ENCODE results near the gene NUP188.

The NUP188 gene

DNA sequence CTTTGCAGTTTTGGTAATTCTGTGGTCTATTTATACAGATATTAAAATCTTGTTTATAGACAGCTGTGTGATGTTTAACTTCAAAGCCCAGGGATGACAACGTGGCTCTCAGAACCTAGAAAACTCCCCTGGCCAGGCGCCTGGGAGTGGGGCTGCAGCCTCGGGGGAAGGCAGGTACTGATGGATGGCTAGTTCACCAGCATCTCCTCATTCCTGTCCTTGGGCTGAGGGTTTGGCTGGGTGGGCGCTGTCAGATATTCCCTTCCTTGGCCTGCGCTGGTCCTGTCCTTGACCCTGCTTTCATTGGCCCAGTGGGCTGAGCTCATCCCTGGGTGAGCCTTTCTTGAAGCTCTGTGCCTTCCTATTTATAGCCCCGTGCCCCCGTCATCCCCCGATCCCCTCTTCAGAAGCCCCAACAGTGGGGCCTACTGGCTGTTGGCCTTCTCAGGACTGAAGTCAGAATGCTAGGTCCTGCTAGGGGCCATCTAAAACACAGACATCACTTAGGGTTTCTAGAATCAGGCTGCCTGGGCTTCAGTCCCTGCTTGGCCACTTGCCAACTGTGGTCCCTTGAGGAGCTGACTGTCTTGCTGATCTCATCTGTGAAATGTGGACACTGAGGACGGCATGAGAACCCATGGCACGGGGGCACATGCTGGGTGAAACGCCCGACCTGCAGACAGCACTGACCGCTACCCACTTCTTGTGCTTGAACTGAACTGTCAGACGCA lies 59.7 kb downstream of the NUP188 start:
- DNase-seq (ENCODE audit: low read depth in 3 of 3) = no peak

DNA sequence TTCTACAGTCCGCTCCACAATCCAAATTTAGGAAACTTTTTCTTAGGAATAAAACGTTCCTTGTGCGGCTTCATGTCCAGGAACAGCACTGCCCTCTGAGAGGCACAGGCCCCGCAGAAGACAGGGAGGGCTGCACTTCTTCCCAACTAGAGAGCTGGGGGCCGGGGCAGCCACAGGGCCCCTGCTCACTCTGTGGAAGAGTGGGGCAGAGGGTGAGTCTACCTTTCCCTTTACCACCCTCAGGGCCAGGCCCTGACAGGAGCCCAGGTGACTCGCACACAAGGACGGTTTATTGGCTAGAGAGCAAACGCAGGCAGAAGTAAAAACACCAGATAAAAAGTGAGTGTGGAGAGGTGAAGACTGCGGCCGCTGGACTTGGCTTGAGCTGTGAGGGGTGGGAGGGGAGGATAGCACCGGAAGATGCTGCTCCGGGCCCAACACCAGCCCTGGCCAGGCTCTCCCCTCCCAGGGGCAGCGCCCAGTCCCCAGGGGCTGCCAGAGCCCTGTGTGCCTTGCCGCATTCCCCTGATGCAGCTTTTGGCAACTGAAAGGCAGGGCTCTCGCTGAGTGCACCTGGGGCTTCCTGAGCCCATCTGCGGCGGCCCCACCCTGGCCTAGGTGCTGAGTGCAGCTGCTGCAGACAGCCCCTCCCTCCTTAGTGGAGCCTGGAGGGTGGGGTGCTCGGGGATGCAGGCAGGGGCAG lies 60.4 kb downstream of the NUP188 start:
- DNase-seq (ENCODE audit: low read depth in 3 of 3) = no peak

DNA sequence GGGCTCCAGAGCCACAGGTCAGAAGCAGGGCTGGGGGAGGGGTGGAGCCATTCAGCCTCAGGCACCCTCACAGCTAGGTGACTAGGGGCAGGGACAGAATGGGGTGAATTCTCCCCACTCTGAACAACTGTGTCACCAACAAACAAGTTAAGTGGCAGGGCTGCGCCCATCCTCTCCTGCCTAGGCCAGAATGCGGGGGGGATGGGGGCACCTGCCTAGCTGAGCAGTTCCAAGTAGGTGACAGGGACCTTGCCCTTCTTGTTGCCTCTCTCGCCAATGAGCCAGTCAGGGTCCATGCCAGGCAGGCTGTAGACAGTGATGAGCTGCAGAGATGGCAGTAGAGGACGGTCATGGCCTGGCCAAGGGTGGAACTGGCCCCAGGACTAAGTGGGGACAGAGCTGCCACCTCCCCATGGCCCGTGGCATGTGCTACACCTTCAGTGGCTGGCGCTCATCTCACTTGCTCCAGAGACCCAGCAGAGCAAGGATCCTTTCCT lies 61.0 kb downstream of the NUP188 start:
- no peak for DNase-seq (ENCODE audit: low read depth in 3 of 3)

DNA sequence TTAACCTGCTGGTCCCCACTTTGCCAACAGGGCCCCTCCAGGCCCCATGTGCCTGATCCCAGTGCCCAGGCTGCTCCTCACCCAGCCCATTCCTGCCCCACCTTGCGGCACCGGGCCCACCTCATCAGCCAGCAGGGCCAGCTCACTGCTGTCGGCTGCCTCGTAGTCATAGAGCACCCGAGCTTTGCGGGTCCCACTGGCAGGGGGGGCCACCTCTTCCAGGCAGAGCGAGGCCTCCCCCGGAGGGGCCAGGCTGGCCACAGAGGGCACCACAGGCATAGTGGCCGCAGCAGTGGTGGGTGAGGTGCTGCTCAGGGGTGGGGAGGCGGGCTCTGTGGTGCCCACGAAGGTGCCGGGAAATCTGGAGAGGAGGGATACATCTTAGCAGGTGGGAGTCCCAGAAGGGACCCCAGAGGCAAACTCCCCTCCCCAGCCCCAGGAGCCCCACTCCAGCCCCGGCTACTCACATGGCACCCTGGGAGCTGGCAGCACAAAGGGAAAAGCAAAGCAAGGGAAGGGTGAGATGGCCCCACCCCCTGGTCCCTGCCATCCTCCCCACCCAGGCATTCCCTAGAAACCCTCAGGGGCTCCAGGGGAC lies 61.6 kb downstream of the NUP188 start:
- DNase-seq (ENCODE audit: low read depth in 3 of 3) = no peak

DNA sequence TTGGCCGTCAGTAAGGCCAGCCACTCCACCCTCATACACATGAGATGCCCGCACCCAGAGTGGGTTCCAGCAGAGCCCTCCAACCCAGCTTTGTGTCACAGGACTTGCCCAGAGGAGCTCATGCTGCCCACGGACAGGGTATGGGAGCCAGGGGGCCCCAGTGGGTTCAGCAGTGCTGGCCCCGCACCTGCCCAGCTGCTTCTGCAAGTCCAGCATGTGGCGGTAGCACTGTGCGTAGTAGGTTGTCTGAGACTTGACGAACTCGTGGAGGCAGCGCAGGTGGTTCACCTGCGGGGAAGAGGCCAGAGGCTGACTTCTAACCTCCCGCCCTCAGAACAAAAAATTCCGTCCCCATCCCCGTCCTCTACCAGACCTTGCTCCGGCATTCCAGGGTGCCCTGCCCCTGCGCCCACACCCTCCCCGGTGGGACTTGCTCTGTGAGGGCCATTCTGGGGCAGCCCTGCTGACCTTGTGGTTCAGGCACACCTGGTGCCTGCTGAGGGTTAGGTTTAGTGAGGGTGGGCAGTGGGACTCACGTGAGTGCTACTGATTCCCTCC lies 62.2 kb downstream of the NUP188 start:
- DNase-seq (ENCODE audit: low read depth in 3 of 3) = no peak

DNA sequence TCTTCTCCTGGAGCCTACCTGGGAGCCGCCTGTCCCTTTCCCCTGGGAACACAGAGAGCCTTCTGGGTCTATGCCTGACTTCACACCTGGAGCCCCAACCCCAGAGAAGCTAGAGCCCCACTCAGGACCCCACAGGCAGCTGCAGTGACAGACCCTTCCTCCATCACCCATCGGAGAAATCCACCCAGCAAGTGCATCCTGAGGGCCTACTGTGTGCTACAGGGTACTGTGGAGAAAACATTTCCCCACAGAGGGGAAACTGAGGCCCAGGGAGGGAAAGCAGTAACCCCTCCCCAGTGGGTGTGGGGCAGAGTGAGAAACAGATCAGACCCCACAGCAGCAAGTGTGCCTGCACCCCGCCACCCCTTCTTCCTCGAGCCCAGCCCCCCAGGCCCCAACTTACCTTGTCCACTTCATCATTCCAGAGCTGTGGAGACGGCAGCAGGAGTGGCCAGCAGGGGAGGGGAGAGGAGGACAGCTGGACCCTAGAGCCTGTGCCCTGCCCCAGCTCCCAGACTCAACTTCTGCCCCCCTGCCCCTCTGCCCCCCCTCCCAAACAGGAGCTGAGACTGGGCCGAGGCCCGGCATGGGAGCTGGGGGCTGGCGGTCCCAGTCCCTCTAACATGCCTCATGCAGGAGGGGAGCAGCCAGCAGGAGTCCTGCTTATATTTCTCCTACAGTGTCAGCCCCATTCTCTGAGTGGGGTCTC lies 62.9 kb downstream of the NUP188 start:
- DNase-seq (ENCODE audit: low read depth in 3 of 3) = no peak

DNA sequence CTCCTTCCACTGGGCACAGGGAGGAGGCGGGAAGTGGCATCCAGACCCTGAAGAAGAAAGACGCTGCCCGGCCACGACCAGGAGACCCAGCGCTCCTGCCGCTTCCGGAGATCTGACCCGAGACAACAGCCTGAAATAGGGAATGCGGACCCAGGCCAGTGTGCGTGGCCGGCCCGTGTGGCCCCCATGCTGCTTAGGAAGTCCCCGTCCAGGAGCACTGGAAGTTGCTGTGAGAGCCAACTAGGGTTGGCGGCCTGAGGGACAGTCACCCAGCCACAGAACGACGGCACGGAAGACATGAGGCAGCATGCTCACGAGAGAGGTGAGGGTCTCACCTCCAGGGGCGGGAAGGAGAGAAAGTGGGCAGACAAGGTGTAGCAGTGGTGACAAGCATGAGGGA lies 63.7 kb downstream of the NUP188 start:
- DNase-seq (ENCODE audit: low read depth in 3 of 3) = no peak

DNA sequence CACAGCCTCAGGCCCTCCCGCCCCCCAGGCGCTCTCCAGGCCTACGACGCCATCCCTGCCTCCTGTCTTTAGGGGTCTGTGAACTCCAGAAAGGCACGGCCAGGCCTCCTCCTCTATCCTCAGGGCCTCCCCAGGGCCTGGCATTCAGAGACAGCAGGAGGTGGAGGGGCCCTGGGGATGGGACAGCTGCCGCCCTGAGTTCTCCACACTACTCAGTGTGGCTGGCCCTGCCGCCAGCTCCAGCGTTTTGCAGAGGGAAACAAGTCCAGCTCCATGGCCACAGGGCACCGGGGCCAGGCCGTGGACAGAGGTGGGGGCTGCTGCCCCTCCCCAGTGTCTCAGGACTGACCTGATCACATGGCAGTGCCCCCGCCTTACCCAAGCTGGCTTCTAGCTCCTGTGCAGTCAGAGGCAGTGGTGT lies 64.3 kb downstream of the NUP188 start:
- no peak for DNase-seq (ENCODE audit: low read depth in 3 of 3)

DNA sequence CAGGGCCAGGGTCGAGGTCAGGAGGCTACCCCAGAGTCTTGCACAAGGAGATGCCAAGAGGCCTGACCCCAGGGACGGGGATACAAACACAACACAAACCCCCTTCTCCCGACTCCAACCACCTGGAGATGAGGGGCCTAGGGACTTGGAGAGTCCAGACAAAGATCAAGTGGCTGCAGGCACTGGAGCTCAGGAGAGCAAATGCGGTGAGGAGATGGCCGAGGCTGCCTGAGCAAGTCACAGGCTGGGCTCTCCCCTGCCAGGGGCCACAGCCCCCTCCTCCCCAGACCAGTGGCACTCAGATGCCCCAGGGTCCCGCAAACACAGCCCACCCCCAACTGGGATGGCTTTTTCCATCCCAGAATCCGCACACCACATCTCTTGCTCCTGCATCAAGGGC lies 64.8 kb downstream of the NUP188 start:
- no peak for DNase-seq (ENCODE audit: low read depth in 3 of 3)

DNA sequence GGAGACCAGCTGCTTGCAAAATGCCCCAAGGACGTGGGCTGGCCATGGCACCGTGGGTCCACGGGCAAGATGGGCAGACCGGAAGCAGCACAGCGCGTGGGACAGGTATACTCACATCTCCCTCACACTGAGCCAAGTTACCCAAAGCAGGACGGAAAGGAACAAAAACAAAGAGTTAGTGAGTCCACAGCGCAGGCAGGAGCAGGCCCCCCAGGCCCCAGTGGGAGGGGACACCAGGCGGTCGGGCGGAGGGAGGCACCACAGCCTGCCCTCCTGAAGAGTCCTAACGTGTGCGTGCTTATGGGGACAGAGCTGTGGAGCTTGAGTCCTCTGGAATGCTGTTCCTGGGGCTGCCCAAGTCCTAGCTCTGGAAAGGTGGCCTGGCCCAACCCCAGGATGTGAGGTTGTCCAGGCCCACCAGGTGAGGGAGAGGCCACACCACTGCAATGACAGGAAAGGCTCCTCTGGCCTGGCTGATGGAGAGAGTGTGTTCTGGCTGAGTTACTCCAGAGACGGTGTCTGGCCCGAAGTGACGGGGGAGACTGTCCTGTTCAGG lies 65.5 kb downstream of the NUP188 start:
- no peak for DNase-seq (ENCODE audit: low read depth in 3 of 3)

DNA sequence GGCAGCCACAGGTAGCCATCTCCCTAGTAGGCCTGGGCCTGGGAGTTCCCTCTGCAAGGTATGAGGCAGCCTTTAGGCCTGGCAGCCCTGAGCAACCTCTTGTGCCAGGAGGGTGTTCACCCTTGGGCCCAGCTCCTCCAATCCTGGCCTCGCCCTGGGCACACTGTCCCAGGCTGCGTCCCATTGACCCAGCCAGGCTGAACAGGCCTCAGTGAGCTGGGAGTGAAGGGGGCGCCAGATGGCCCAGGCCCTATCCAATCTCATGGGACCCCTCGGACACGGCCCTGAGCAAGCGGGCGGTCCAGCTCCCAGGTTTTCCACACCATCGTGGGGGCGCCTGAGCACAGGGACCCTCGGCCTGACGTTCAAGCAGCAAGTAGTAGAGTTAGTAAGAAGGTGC lies 66.2 kb downstream of the NUP188 start:
- no peak for DNase-seq (ENCODE audit: low read depth in 3 of 3)

DNA sequence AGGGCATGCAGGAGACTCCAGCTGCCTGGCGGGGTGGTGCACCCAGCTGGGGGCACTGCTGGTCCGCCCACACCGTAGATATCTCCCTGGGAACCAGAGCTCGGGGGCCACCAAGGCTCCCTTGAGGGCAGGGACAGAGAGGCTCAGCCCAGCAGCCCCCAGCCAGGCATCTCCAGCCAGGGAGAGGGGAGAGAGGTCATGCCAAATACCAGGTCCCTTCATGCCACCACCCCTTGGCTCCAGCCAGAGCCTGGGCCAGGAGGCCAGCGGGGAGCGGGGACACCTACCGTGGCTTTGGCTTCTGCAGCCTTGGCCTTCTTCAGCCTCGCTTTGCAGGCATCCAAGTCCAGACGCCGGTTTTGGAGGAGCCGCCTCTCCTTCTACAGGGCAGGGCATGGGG lies 66.6 kb downstream of the NUP188 start:
- no peak for DNase-seq (ENCODE audit: low read depth in 3 of 3)

DNA sequence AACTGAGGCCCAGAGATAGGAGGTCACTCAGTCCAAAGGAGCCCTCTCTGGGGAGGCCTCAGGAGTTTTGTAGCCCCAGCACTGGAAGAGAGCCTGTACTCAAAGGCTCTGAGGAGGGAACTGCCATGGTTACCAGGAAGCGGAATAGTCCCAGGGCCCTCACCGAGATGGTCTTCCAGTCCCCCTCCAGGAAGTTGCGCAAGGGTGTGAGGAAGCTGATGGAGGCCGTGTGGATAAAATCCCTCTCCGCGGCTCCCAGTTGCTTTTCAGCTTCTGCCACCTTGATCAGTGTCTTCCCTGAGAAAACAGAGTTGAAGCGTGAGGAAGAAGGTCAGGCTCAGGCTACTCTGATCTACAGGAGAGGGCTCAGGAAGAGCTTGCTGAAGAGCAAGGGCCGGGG lies 67.1 kb downstream of the NUP188 start:
- no peak for DNase-seq (ENCODE audit: low read depth in 3 of 3)

DNA sequence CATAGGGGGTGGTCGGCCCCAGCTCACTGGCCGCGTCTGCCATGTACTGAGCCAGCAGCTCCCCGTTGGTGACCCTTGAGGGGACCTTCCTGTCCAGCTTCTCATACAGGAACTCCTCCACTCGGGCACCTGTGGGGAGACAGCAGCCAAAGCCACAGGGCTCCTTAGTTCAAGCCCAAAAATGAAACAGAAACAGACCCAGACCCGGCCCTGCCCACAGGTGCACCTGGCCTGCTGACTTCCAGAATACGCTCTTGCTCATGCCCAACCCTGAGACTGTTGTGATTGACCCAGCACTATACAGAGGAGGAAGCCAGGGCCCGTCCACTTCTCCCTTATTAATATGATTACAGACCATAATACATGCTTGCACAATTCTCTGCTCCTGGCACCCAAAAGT lies 73.6 kb downstream of the NUP188 start:
- no peak for DNase-seq (ENCODE audit: low read depth in 3 of 3)

DNA sequence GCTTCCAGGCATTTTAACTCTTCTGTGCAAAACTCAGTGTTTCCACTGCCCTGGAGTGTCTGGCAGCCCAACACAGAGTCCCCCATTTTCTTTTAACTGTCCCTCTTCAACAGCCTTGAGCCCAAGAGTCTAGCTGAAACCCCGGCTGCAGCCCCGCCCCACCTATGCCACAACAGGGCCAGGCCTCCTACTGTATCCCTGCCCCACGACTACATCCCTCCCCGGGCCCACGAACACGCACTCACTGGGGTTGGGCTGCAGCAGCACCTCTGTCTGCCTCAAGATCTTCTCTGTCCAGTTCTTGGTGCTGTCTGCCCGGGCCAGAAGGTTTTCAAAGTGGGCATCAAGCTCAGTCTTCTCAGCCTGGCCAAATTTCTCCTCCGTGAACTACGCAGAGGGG lies 74.5 kb downstream of the NUP188 start:
- no peak for DNase-seq (ENCODE audit: low read depth in 3 of 3)

DNA sequence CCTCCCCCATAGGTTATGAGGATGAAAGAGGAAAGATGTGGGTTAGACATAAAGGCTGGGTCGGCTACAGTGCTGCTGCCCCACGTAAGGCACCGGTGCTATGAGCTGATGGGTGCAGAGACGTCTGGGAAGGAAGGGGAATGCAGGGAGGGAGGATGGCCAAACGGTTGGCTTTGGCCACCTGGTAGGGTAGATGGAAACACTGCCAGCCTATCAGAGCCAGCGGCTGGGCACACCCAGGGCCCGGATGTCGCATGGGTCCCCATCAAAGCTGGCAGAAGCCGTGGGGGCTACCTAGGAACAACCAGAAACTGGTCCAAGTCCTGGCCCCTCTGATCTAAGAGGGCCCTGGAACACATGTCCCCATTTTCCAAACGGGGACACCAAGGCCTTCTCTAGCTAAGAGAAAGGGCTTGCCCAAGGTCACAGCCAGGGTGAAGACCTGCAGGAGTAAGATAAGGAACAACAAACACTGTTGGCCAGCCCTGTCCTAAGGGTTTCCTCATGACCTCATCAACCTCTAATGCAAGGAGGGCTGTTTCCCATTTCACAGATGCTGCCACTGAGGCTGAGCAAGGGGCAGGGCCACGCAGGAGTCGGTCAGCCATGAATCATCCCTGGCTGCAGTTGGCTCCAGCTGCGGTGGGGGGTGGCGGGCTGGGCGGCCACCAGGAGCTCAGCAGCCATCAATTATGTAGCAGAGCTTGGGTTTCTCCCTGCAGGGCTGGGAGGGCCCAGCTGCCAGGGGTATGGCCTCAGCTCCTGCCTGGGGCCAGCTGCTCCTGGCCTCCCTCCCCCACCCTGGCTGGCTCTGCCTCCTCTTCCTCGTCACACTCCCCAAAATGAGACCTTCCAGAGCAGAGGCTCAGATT lies 75.8 kb downstream of the NUP188 start:
- DNase-seq (ENCODE audit: low read depth in 3 of 3) = no peak

DNA sequence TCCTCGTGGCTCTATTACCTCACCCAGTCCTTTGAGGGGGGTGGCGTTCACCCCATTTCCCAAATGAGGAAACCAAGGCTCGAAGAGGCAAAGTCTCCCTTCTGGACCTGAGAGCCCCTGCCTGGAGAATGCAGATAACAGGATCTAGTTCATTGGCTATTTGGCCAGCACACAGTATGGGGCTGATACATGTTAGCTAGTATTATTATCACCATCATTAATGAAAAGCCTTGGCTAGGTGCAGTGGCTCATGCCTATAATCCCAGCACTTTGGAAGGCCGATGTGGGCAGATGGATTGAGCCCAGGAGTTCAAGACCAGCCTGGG lies 76.4 kb downstream of the NUP188 start:
- DNase-seq (ENCODE audit: low read depth in 3 of 3) = no peak

DNA sequence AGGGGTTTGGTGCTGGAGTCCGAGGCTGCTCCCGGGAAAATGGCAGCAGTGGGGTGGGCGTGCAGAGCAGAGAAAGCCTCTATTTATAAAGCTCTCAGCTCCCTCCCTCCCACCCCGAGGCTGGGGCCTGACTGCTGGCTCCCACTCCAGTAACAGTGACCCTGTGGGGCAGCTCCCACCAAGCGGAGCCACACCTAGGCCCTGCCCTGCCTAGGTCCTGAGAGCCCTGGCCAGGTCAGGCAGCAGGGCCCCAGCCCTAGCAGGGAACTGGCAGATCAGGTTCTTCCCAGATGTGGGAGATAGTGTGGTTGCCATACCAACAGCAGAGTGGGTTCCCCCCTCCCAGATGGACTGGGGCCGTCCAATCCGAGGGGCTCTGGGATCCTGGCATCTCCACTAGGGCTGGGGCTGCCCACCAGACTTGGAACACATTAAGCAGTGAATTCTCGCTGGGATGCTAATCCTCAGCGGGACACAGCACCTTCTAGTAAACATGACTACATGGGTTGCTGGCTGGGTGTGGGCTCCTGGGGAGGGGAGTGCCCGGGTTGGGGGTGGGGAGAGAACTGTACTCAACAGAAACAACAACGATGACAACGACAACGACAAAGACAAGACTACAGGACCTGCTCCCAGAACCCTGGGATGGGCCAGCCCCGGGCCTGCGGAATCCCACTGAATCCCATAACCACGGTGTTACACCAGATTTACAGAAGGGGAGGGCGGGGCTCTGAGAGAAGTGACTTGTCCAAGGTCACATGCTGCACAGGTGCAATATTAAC lies 79.1 kb downstream of the NUP188 start:
- no peak for DNase-seq (ENCODE audit: low read depth in 3 of 3)

DNA sequence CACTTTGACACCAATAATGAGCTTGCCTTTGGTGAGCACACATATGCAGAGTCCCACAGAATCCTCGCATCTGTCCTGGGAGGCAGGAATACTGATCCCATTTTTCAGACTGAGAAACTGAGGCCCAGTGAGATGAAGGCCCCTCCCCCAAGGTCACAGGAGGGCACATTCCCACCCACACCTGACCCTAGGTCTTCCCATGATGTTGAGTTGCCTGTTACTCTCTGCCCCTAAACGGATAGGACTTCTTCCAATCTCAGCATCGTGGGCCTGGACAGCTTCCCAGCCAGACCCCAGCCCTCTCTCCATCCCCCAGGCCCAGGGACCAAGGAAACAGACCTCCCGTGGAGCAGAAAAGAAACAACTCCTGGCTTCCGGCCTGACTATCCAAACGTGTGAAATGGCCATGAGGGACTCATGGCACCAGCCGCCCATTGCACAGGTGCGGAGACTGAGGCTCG lies 79.8 kb downstream of the NUP188 start:
- DNase-seq (ENCODE audit: low read depth in 3 of 3) = no peak

DNA sequence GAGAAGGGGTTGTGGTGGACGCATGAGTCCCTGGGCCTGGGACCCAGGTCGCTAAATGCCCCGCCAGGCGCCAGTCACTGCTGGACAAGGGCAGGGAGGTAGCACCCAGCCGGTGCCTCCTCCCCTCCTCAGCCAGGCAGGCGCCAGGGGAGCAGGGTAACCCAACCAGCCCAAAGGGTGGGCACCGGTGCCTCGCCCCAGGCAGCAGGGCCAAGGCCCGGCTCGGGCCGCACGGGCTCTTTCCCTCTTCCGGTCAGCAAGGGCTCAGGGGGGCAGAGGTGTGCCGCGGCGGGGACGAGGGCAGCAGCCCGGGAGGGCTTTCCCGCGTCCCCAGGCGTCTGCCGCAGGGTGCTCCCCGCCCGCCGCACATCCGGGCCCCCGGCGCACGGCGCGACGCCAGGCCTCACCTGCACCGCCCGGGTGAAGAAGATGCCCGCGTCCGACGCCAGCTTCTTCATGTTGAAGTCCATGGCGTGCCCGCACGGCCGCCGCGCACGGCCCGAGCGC lies 80.2 kb downstream of the NUP188 start:
- DNase-seq (ENCODE audit: low read depth in 3 of 3) = peak in 2 of 3 donors; percentile 35 to 55
